MCF 10A (cell line): ENCODE data around the gene EEF2KMT. TPM values are rescaled to one million over a fixed set of nuclear protein-coding genes. Genes with fewer than 3 reads are reported as not detected.
A peak's percentile ranks its signal among the peaks of the same experiment; 100 is the strongest.

Source experiments
- BruUV-seq: library from RNA; stranded (reverse); fragments of 400-500 nt; replicated peaks from 2 replicates; lab custom pipeline; 2021; lab: Mats Ljungman, UMichigan
- CTCF ChIA-PET: fragments of 300-600 bp; sonication (Branson Sonifier 250); formaldehyde crosslinking; extraction: SDS; loops from one replicate; lab custom pipeline; 2021; ENCODE audit warnings: antibody characterized with exemption, inconsistent platforms; lab: Yijun Ruan, JAX
- POLR2A ChIA-PET: fragments of 300-600, 350-650 bp; sonication (Branson Sonifier 250); formaldehyde crosslinking; extraction: SDS; loops from one replicate; lab custom pipeline; 2020; ENCODE audit warnings: antibody characterized with exemption, inconsistent platforms; lab: Yijun Ruan, JAX
- DNase-seq: peaks from one replicate; pipeline ENCODE4 v3.0.0-alpha.2; 2018; ENCODE audit not compliant: unreplicated experiment
- H3K27ac Mint-ChIP-seq: one replicate; pipeline ENCODE4 v1.8.0; 2022; ENCODE audit warnings: mild to moderate bottlenecking, low read depth, mixed read lengths; ENCODE audit not compliant: unreplicated experiment
- H3K27me3 Mint-ChIP-seq: one replicate; pipeline ENCODE4 v1.8.0; 2022; ENCODE audit warnings: mixed read lengths; ENCODE audit not compliant: insufficient read depth, unreplicated experiment
- H3K36me3 Mint-ChIP-seq: one replicate; pipeline ENCODE4 v1.8.0; 2022; ENCODE audit warnings: mild to moderate bottlenecking, moderate library complexity, mixed read lengths; ENCODE audit not compliant: insufficient read depth, unreplicated experiment
- H3K4me1 Mint-ChIP-seq: one replicate; pipeline ENCODE4 v1.8.0; 2022; ENCODE audit warnings: mixed read lengths; ENCODE audit not compliant: insufficient read depth, unreplicated experiment
- H3K4me3 Mint-ChIP-seq: one replicate; pipeline ENCODE4 v1.8.0; 2022; ENCODE audit warnings: mild to moderate bottlenecking, moderate library complexity, mixed read lengths; ENCODE audit not compliant: unreplicated experiment
- H3K9me3 Mint-ChIP-seq: one replicate; pipeline ENCODE4 v1.8.0; 2022; ENCODE audit warnings: mixed read lengths; ENCODE audit not compliant: unreplicated experiment
- intact Hi-C: fragments of 100-400 bp; cut with micrococcal nuclease; formaldehyde crosslinking; loops from 2 replicates; pipeline ENCODE4 v1.14.1; 2022
- total RNA-seq: library from RNA; stranded (reverse); gene quantifications from 2 replicates; pipeline ENCODE4 v1.2.3, GENCODE V29; 2022
- TF ChIP-seq, protein P1 (sequence below): fragments of 200-600 bp; IDR thresholded peaks from one replicate; pipeline ENCODE4 v1.8.0; 2022; ENCODE audit warnings: antibody characterized with exemption, mild to moderate bottlenecking; ENCODE audit not compliant: unreplicated experiment

EEF2KMT gene
- total RNA-seq, 1 experiment from 2014 or later, result 25.8 TPM

DNA sequence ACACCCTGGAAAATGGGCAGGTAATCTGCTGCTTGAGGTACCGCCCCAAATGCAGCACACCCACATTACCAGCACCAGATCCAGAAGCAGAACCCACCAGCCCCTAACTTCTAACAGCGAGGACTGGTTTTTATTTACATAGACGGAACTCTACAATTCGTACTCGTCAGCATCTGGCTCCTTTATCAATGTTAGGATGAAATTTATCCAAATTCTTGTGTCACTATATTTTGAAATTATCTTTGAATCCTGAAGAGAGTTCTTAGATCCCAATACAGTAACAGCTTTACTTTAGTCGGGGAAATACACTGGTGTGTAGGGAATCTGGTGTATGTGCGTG is 26.3 kb downstream of the EEF2KMT start:
- POLR2A ChIA-PET, result interaction anchor here (0.5 to 3.0 kb wide), 4 partner anchors 27 to 337 kb away, joined by 3 to 13 read pairs (median 6); partner anchors contain the start of genes ANKS3, DNAAF8 and NAGPA

DNA sequence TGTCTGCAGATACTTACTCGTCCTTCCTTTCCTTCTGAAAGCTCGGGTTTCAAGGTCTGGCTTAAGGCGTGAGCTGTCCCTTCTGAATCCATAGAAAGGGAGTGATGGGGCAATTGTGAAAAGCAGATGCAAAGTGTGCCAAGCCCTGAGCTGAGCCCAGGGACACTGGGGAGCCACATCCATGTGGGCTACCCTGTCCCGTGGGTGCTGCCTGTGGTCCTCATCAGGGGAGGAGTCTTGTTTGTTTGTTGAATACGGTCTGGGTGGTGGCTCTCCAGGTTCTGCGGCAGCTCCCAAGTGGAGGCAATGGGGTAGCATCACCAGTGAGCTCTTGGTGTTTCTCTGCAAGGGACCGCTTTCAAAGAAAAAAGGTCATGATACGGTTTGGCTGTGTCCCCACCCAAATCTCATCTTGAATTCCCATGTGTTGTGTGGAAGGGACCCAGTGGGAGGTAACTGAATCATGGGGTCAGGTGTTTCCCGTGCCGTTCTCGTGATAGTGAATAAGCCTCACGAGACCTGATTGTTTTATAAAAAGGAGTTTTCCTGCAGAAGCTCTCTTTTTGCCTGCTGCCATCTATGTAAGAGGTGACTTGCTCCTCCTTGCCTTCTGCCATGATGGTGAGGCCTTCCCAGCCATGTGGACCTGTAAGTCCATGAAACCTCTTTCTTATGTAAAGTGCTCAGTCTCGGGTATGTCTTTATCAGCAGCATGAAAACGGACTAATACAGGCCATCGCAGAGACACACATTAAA is 27.0 kb downstream of the EEF2KMT start:
- DNase-seq, result no peak
- ChIA-PET CTCF (interaction anchor here (0.6 to 1.6 kb wide), 5 partner anchors 9 to 159 kb away, joined by 3 to 4 read pairs (median 3); no protein-coding TSS in a partner anchor), POLR2A (interaction anchor here (0.5 to 3.0 kb wide), 2 partner anchors 37 to 205 kb away, joined by 3 to 13 read pairs; partner anchors contain the start of gene NAGPA)
- Mint-ChIP-seq H3K27me3 (peaks cover 4% of the 10 kb centered on the region), H3K36me3 (peaks cover 17% of the 10 kb centered on the region), H3K9me3 (no peaks in the 10 kb centered on the region), H3K27ac (peak overlapping the region; percentile 94), H3K4me3 (peak overlapping the region; percentile 95), H3K4me1 (peaks cover 5% of the 10 kb centered on the region)
- intact Hi-C loops, result no loop called here
- BruUV-seq, result no TSS peak
- TF ChIP-seq, protein P1, sequence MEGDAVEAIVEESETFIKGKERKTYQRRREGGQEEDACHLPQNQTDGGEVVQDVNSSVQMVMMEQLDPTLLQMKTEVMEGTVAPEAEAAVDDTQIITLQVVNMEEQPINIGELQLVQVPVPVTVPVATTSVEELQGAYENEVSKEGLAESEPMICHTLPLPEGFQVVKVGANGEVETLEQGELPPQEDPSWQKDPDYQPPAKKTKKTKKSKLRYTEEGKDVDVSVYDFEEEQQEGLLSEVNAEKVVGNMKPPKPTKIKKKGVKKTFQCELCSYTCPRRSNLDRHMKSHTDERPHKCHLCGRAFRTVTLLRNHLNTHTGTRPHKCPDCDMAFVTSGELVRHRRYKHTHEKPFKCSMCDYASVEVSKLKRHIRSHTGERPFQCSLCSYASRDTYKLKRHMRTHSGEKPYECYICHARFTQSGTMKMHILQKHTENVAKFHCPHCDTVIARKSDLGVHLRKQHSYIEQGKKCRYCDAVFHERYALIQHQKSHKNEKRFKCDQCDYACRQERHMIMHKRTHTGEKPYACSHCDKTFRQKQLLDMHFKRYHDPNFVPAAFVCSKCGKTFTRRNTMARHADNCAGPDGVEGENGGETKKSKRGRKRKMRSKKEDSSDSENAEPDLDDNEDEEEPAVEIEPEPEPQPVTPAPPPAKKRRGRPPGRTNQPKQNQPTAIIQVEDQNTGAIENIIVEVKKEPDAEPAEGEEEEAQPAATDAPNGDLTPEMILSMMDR, result no peak

More for the DNA sequence above, 26.3 kb downstream of the EEF2KMT start:
- Mint-ChIP-seq H3K4me3 (peak overlapping the region; percentile 95), H3K9me3 (no peaks in the 10 kb centered on the region), H3K27ac (peak overlapping the region; percentile 94), H3K27me3 (no peaks in the 10 kb centered on the region), H3K36me3 (peaks cover 24% of the 10 kb centered on the region), H3K4me1 (peaks cover 5% of the 10 kb centered on the region)
- intact Hi-C loops, result no loop called here
- DNase-seq, result no peak
- CTCF ChIA-PET, result interaction anchor here (1.1 to 1.5 kb wide), 2 partner anchors 9 to 22 kb away, joined by 3 to 4 read pairs; no protein-coding TSS in a partner anchor
- BruUV-seq, result TSS peak; percentile 92
- TF ChIP-seq, protein P1, result no peak

DNA sequence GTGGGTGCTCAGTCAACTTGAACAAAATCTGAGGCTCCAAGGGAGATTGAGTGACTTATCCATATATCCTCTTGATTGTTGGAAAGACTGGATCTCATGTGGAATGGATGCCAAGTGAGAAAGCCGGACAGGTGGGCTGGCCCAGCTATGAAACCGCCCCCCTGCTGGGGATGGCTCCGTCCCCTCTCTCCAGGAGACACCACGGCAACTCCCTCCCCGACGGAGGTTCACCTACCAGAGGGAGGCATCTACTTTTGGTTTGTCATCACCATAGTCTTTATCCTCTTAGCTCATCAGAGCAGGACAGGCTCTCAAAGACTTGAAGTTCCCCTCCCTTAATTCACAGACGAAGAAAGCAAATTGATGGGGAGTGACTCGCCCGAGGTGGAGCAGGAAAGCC is 27.7 kb downstream of the EEF2KMT start:
- Mint-ChIP-seq H3K4me1 (peaks cover 5% of the 10 kb centered on the region), H3K27ac (no peak overlapping the region), H3K9me3 (no peaks in the 10 kb centered on the region), H3K36me3 (peaks cover 9% of the 10 kb centered on the region), H3K27me3 (peaks cover 11% of the 10 kb centered on the region), H3K4me3 (no peak overlapping the region)
- TF ChIP-seq, protein P1, result no peak
- DNase-seq, result no peak
- ChIA-PET POLR2A (interaction anchor here (3.0 kb wide), 1 partner anchor 36 kb away, joined by 13 read pairs; the partner anchor contains the start of gene NAGPA), CTCF (interaction anchor here (0.6 to 1.6 kb wide), 5 partner anchors 8 to 158 kb away, joined by 3 to 5 read pairs (median 3); no protein-coding TSS in a partner anchor)
- BruUV-seq, result no TSS peak
- intact Hi-C loops, result no loop called here

DNA sequence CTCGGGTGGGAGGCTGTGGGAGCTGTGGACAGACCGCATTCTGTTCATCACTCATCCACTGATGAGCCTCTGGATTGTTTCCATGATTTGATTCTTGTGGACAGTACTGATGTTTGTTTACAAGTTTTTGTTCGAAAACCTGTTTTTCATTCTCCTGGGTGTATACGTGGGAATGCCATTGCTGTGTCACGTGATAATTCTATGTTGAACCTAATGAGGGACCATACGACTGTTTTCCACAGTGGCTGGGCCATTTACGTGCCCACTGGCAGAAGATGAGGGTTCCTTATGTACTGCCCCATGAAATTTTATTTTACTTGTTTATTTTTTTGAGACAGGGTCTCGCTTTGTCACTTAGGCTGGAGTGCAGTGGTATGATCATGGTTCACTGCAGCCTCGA is 28.5 kb downstream of the EEF2KMT start:
- DNase-seq, result no peak

More for the DNA sequence above, 28.5 kb downstream of the EEF2KMT start:
- no peak overlapping the region for H3K4me3 Mint-ChIP-seq
- no peak overlapping the region for H3K27ac Mint-ChIP-seq
- intact Hi-C loops, result no loop called here
- ChIA-PET CTCF (no interaction called here), POLR2A (no interaction called here)
- peaks cover 1% of the 10 kb centered on the region for H3K36me3 Mint-ChIP-seq
- peaks cover 5% of the 10 kb centered on the region for H3K4me1 Mint-ChIP-seq
- H3K9me3 Mint-ChIP-seq, result no peaks in the 10 kb centered on the region
- TF ChIP-seq, protein P1, result no peak
- BruUV-seq, result no TSS peak
- H3K27me3 Mint-ChIP-seq, result peaks cover 13% of the 10 kb centered on the region
